HCT116 (cell line): ENCODE data around the gene SERGEF.

ENCODE experiments used
- EZH2 ChIP-seq: fragments of 200-600 bp; sonication (generic); IDR thresholded peaks from 2 replicates; pipeline ENCODE4 v1.6.1; 2017; ENCODE audit warnings: antibody characterized with exemption, mixed run types
- POLR2A ChIP-seq: IDR thresholded peaks from 2 replicates; pipeline ENCODE4 v1.7.0; 2011; ENCODE audit warnings: borderline replicate concordance; ENCODE audit not compliant: insufficient read depth, insufficient read length; ENCODE audit errors: extremely low read depth
- POLR2AphosphoS5 ChIP-seq: IDR thresholded peaks from 2 replicates; pipeline ENCODE4 v1.6.1; 2011; ENCODE audit warnings: mild to moderate bottlenecking, low read depth, low read length, moderate library complexity
- RAD21 ChIP-seq: IDR thresholded peaks from 2 replicates; pipeline ENCODE4 v1.6.1; 2012; ENCODE audit warnings: low read depth, mild to moderate bottlenecking
- TCF7L2 ChIP-seq: IDR thresholded peaks from 2 replicates; pipeline ENCODE4 v1.7.0; 2011; ENCODE audit warnings: borderline replicate concordance, inconsistent platforms; ENCODE audit not compliant: insufficient read depth, insufficient read length; ENCODE audit errors: extremely low read depth
- ZBTB33 ChIP-seq: IDR thresholded peaks from 2 replicates; pipeline ENCODE4 v1.6.1; 2011; ENCODE audit warnings: mild to moderate bottlenecking, low read length, moderate library complexity; ENCODE audit not compliant: insufficient replicate concordance; ENCODE audit errors: extremely low read depth
- ZNF274 ChIP-seq: fragments of 200-500 bp; sonication (Bioruptor generic); IDR thresholded peaks from 2 replicates; pipeline ENCODE4 v1.6.1; 2014; ENCODE audit warnings: mild to moderate bottlenecking, low read depth, low read length, inconsistent platforms
- TF ChIP-seq, protein P1 (sequence below), 3 experiments: fragments of 200-600 bp in 1 of 3; sonication (generic) in 1 of 3; IDR thresholded peaks in 2 of 3; conservative IDR thresholded peaks in 1 of 3; 2 replicates each; pipeline ENCODE4 v1.5.1; 2012 to 2017; ENCODE audit warnings: low read depth in 2 of 3, low read length in 2 of 3, antibody characterized with exemption in 1 of 3, borderline replicate concordance in 1 of 3, control low read depth in 1 of 3, mild to moderate bottlenecking in 1 of 3, mixed read lengths in 1 of 3, mixed run types in 1 of 3, moderate library complexity in 1 of 3; ENCODE audit not compliant: insufficient read depth in 1 of 3

DNA sequence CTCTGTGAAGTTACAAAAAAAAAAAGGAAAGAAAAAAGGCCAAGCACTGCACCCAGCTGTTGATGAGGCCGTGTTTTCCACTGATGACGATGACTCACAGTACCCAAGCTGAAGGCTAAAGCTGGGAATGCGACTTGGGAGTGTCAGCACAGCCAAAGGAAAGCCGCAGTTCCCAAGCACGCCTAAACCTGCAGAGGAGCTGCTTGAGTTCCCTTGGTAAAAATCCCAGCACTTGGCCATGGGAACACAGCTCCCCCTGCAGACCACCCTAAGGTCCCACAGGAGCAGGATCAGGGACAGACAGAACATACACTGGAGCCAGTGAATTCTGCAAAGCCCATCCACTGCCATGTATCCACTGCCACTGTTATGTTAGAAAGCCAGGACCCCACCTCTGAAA, 39.9 kb downstream of the SERGEF start:
- TF ChIP-seq POLR2A (no peak), EZH2 (no peak), POLR2AphosphoS5 (no peak), RAD21 (peak; percentile 62), ZBTB33 (no peak), TCF7L2 (peak; percentile 50), ZNF274 (no peak)
- TF ChIP-seq, protein P1, sequence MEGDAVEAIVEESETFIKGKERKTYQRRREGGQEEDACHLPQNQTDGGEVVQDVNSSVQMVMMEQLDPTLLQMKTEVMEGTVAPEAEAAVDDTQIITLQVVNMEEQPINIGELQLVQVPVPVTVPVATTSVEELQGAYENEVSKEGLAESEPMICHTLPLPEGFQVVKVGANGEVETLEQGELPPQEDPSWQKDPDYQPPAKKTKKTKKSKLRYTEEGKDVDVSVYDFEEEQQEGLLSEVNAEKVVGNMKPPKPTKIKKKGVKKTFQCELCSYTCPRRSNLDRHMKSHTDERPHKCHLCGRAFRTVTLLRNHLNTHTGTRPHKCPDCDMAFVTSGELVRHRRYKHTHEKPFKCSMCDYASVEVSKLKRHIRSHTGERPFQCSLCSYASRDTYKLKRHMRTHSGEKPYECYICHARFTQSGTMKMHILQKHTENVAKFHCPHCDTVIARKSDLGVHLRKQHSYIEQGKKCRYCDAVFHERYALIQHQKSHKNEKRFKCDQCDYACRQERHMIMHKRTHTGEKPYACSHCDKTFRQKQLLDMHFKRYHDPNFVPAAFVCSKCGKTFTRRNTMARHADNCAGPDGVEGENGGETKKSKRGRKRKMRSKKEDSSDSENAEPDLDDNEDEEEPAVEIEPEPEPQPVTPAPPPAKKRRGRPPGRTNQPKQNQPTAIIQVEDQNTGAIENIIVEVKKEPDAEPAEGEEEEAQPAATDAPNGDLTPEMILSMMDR (IDR thresholded peaks at IDR 0.05 in 2 of 3, conservative IDR thresholded peaks at IDR 0.05 in 1 of 3; ENCODE audit: borderline replicate concordance in 1 of 3, insufficient read depth in 1 of 3, low read depth in 2 of 3, low read length in 2 of 3): peak; percentile 57 to 76 (median 64); a peak in 5 of 6 replicates
